Right lobe of liver (tissue), 4 donors: ENCODE results near the gene DOCK6.

ENCODE experiments used
- POLR2A ChIP-seq: fragments of 450-650 bp; IDR thresholded peaks from one replicate; pipeline ENCODE4 v1.6.1; 2017; ENCODE audit warnings: antibody characterized with exemption, mild to moderate bottlenecking
- TF ChIP-seq, protein P1 (sequence below), 4 donors: fragments of 200-600 bp in 3 of 4; fragments of 450-650 bp in 1 of 4; IDR thresholded peaks; one replicate each; pipeline versions ENCODE4 v1.5.1 to v1.8.0; 2016 to 2022; ENCODE audit warnings: antibody characterized with exemption in 4 of 4, mild to moderate bottlenecking in 2 of 4
- donor health status: DM: no; HTN: no; CAD: no.
- donor health status: DM: no; HTN: no; CAD: no.
- donor health status: DM: no; HTN: yes; CAD: no.

DNA sequence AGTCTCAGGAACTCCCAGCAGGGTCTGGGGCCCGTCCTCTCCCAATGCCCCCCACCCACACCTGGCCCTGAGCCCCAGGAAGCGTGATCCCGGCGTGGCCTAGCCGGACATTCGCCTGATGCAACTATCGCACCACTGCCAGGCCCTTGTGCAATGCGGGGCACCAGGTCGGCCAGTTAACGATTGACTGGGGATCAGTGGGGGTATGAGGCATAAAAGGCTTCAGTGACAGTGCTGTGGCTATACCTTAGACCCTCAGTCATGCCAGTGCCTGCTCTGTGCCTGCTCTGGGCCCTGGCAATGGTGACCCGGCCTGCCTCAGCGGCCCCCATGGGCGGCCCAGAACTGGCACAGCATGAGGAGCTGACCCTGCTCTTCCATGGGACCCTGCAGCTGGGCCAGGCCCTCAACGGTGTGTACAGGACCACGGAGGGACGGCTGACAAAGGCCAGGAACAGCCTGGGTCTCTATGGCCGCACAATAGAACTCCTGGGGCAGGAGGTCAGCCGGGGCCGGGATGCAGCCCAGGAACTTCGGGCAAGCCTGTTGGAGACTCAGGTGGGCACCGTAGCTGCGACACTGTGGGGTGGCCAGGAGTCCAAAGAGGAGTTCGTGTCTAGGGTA is 22.8 kb downstream of the DOCK6 start, which contains the start of gene ANGPTL8:
- TF ChIP-seq, protein P1, sequence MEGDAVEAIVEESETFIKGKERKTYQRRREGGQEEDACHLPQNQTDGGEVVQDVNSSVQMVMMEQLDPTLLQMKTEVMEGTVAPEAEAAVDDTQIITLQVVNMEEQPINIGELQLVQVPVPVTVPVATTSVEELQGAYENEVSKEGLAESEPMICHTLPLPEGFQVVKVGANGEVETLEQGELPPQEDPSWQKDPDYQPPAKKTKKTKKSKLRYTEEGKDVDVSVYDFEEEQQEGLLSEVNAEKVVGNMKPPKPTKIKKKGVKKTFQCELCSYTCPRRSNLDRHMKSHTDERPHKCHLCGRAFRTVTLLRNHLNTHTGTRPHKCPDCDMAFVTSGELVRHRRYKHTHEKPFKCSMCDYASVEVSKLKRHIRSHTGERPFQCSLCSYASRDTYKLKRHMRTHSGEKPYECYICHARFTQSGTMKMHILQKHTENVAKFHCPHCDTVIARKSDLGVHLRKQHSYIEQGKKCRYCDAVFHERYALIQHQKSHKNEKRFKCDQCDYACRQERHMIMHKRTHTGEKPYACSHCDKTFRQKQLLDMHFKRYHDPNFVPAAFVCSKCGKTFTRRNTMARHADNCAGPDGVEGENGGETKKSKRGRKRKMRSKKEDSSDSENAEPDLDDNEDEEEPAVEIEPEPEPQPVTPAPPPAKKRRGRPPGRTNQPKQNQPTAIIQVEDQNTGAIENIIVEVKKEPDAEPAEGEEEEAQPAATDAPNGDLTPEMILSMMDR (IDR thresholded peaks at IDR 0.05): no peak
- TF ChIP-seq POLR2A: peak; percentile 98
